ENCODE measurements around the gene IVD. TPM values are rescaled to one million over a fixed set of nuclear protein-coding genes. Genes with fewer than 3 reads are reported as not detected.

Gene IVD
- polyA plus RNA-seq, 1 donor from 2014 or later = 28.6 TPM

- no peak overlapping the region for H3K4me2 ChIP-seq (ENCODE audit: low read length)
- H3K9ac ChIP-seq (ENCODE audit: low read length) = no peak overlapping the region
- H3K27me3 ChIP-seq (ENCODE audit: insufficient read depth, low read depth, low read length) = no peaks in the 10 kb centered on the region
- H3K9me3 ChIP-seq (ENCODE audit: low read length) = no peaks in the 10 kb centered on the region
- H3K36me3 ChIP-seq (ENCODE audit: insufficient read depth, low read length) = peaks cover 5% of the 10 kb centered on the region
- H3F3A ChIP-seq (ENCODE audit: insufficient read depth, low read length, poor library complexity, severe bottlenecking) = no peaks in the 10 kb centered on the region
- H4K20me1 ChIP-seq (ENCODE audit: insufficient read depth) = no peaks in the 10 kb centered on the region
- no peak overlapping the region for H2AFZ ChIP-seq (ENCODE audit: low read depth, low read length)
- no peak for TF ChIP-seq TAF1 (IDR thresholded peaks at IDR 0.05; ENCODE audit: low read depth)
- TF ChIP-seq POLR2AphosphoS5 (IDR thresholded peaks at IDR 0.05) = no peak
- TF ChIP-seq RAD21 (conservative IDR thresholded peaks at IDR 0.05) = no peak
- no peak for TF ChIP-seq EZH2 (IDR thresholded peaks at IDR 0.05; ENCODE audit: borderline replicate concordance, insufficient read depth, low read length, poor library complexity, severe bottlenecking)
- TF ChIP-seq EP300 (conservative IDR thresholded peaks at IDR 0.05; ENCODE audit: poor library complexity, severe bottlenecking) = no peak
- TF ChIP-seq CTCF (IDR thresholded peaks at IDR 0.05; ENCODE audit: poor library complexity, severe bottlenecking) = no peak
- TF ChIP-seq REST (IDR thresholded peaks at IDR 0.05; ENCODE audit: borderline replicate concordance) = no peak
- no peak for TF ChIP-seq MXI1 (conservative IDR thresholded peaks at IDR 0.05; ENCODE audit: poor library complexity, severe bottlenecking)
- TF ChIP-seq SMC3 (conservative IDR thresholded peaks at IDR 0.05; ENCODE audit: poor library complexity) = no peak
- no peak overlapping the region for H3K4me3 ChIP-seq (ENCODE audit: low read length)
- H3K79me2 ChIP-seq (replicated peaks; ENCODE audit: insufficient read depth, low read length) = no peaks in the 10 kb centered on the region
- no peak overlapping the region for H3K27ac ChIP-seq (ENCODE audit: low read length)
- no peaks in the 10 kb centered on the region for H3K9me2 ChIP-seq (ENCODE audit: insufficient read depth, low read length)
These were observed 4.9 kb downstream of the IVD start for GRCh38 chr15:40410476-40410875.

GRCh38 chr15:40412095-40412759 lies 6.6 kb downstream of the IVD start:
- H3K36me3 ChIP-seq (ENCODE audit: insufficient read depth, low read length) = peaks cover 5% of the 10 kb centered on the region
- H3K79me2 ChIP-seq (replicated peaks; ENCODE audit: insufficient read depth, low read length) = no peaks in the 10 kb centered on the region
- no peaks in the 10 kb centered on the region for H3K27me3 ChIP-seq (ENCODE audit: insufficient read depth, low read depth, low read length)
- H3K4me3 ChIP-seq (ENCODE audit: low read length) = no peak overlapping the region
- TF ChIP-seq CTCF (IDR thresholded peaks at IDR 0.05; ENCODE audit: poor library complexity, severe bottlenecking) (no peak), SMC3 (conservative IDR thresholded peaks at IDR 0.05; ENCODE audit: poor library complexity) (no peak), MXI1 (conservative IDR thresholded peaks at IDR 0.05; ENCODE audit: poor library complexity, severe bottlenecking) (no peak), TAF1 (IDR thresholded peaks at IDR 0.05; ENCODE audit: low read depth) (no peak), EP300 (conservative IDR thresholded peaks at IDR 0.05; ENCODE audit: poor library complexity, severe bottlenecking) (no peak), POLR2AphosphoS5 (IDR thresholded peaks at IDR 0.05) (no peak), EZH2 (IDR thresholded peaks at IDR 0.05; ENCODE audit: borderline replicate concordance, insufficient read depth, low read length, poor library complexity, severe bottlenecking) (no peak), RAD21 (conservative IDR thresholded peaks at IDR 0.05) (no peak), REST (IDR thresholded peaks at IDR 0.05; ENCODE audit: borderline replicate concordance) (no peak)
- no peak overlapping the region for H3K9ac ChIP-seq (ENCODE audit: low read length)
- H3K9me2 ChIP-seq (ENCODE audit: insufficient read depth, low read length) = no peaks in the 10 kb centered on the region
- H2AFZ ChIP-seq (ENCODE audit: low read depth, low read length) = no peak overlapping the region
- no peaks in the 10 kb centered on the region for H4K20me1 ChIP-seq (ENCODE audit: insufficient read depth)
- no peak overlapping the region for H3K27ac ChIP-seq (ENCODE audit: low read length)
- no peak overlapping the region for H3K4me2 ChIP-seq (ENCODE audit: low read length)
- H3F3A ChIP-seq (ENCODE audit: insufficient read depth, low read length, poor library complexity, severe bottlenecking) = no peaks in the 10 kb centered on the region
- H3K9me3 ChIP-seq (ENCODE audit: low read length) = no peaks in the 10 kb centered on the region

Data from neural cell (in vitro differentiated cells).